ENCODE data around the gene ZNF681. TPM values are rescaled to one million over a fixed set of nuclear protein-coding genes. Genes with fewer than 3 reads are reported as not detected.
"Not testable (repeated sequence)": the region's sequence is repeated elsewhere in the genome, so short reads cannot be mapped to it uniquely, and the experiment has no call there.

Gene ZNF681
- total RNA-seq, 1 donor from 2014 or later, result 7.3 TPM

DNA sequence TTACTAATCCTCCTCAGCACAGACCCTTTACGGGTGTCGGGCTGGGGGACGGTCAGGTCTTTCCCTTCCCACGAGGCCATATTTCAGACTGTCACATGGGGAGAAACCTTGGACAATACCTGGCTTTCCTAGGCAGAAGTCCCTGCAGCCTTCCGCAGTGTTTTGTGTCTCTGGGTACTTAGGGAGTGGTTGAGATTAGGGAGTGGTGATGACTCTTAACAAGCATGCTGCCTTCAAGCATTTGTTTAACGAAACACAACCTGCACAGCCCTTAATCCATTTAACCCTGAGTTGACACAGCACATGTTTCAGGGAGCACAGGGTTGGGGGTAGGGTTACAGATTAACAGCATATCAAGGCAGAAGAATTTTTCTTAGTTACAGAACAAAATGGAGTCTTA is 34.5 kb downstream of the ZNF681 start:
- Mint-ChIP-seq H3K4me1 (peaks cover 19% of the 10 kb centered on the region), H3K27ac (peak overlapping the region; percentile 75), H3K4me3 (peak overlapping the region; percentile 31)
- DNase-seq (ENCODE audit: low spot score in 2 of 2, unreplicated experiment in 2 of 2); H3K27me3 Mint-ChIP-seq (ENCODE audit: low read depth); H3K36me3 Mint-ChIP-seq; H3K9me3 Mint-ChIP-seq: not testable (repeated sequence)

DNA sequence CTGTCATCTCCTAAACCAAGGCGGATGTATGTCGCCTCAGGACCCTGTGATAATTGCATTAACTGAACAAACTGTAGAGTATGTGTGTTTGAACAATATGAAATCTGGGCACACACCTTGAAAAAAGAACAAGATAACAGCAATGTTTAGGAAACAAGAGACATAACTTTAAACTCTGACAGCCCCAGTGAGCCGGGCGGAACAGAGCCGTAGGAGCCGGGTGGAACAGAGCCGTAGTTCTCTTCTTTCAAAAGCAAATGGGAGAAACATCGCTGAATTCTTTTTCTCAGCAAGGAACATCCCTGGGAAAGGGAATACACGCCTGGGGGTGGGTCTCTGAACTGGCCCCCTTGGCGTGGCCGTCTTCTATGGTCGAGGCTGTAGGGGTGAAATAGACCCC is 39.9 kb downstream of the ZNF681 start:
- peaks cover 17% of the 10 kb centered on the region for H3K27me3 Mint-ChIP-seq (ENCODE audit: low read depth)
- no peaks in the 10 kb centered on the region for H3K36me3 Mint-ChIP-seq
- peaks cover 13% of the 10 kb centered on the region for H3K4me1 Mint-ChIP-seq
- no peaks in the 10 kb centered on the region for H3K9me3 Mint-ChIP-seq
- DNase-seq (ENCODE audit: low spot score in 2 of 2, unreplicated experiment in 2 of 2), result no peak
- no peak overlapping the region for H3K27ac Mint-ChIP-seq
- no peak overlapping the region for H3K4me3 Mint-ChIP-seq
- TF ChIP-seq, protein P1, sequence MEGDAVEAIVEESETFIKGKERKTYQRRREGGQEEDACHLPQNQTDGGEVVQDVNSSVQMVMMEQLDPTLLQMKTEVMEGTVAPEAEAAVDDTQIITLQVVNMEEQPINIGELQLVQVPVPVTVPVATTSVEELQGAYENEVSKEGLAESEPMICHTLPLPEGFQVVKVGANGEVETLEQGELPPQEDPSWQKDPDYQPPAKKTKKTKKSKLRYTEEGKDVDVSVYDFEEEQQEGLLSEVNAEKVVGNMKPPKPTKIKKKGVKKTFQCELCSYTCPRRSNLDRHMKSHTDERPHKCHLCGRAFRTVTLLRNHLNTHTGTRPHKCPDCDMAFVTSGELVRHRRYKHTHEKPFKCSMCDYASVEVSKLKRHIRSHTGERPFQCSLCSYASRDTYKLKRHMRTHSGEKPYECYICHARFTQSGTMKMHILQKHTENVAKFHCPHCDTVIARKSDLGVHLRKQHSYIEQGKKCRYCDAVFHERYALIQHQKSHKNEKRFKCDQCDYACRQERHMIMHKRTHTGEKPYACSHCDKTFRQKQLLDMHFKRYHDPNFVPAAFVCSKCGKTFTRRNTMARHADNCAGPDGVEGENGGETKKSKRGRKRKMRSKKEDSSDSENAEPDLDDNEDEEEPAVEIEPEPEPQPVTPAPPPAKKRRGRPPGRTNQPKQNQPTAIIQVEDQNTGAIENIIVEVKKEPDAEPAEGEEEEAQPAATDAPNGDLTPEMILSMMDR (IDR thresholded peaks at IDR 0.05; ENCODE audit: unreplicated experiment), result no peak

DNA sequence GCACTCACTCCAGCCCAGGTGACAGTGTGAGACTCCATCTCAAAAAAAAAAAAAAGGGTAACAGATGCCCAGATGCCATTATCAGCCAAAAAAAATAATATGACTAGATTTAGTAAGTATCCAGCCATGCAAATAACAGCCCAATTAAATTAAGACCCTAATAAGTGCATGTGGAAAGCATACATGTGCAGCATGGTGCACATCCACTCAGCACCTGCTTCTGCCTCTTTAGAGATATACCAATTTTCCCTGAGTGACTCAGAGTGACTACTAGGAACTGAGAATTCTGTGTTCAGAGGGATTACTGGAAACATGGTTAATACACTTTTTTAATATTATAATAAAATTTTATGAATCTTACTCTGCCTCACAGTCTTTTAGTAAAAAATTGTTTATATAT is 41.9 kb downstream of the ZNF681 start:
- Mint-ChIP-seq H3K9me3 (no peaks in the 10 kb centered on the region), H3K36me3 (no peaks in the 10 kb centered on the region), H3K27ac (no peak overlapping the region), H3K4me3 (no peak overlapping the region), H3K27me3 (ENCODE audit: low read depth) (peaks cover 17% of the 10 kb centered on the region), H3K4me1 (peaks cover 7% of the 10 kb centered on the region)
- TF ChIP-seq, protein P1 (IDR thresholded peaks at IDR 0.05; ENCODE audit: unreplicated experiment), result no peak
- DNase-seq (ENCODE audit: low spot score in 2 of 2, unreplicated experiment in 2 of 2), result no peak

DNA sequence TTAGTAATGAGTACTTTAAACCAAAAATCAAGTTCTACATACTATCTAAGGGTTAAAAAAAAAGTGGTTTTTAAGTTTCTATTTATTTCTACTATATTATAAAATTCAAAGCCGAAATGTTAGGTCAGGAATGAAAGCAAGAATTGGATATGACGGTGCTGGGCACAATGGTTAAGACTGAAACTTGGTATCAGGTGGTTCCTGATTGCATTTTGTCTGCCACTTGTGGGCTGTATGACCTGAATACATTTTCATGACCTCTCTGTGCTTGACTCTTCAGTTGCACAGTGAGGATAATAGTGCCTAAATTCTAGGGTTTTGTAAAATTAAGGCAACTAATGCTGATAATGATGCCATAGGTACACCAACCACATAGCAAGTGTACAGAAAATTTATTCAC is 49.3 kb downstream of the ZNF681 start:
- H3K27ac Mint-ChIP-seq, result no peak overlapping the region
- peaks cover 18% of the 10 kb centered on the region for H3K9me3 Mint-ChIP-seq
- no peaks in the 10 kb centered on the region for H3K36me3 Mint-ChIP-seq
- no peaks in the 10 kb centered on the region for H3K4me1 Mint-ChIP-seq
- H3K27me3 Mint-ChIP-seq (ENCODE audit: low read depth), result no peaks in the 10 kb centered on the region
- no peak for DNase-seq (ENCODE audit: low spot score in 2 of 2, unreplicated experiment in 2 of 2)
- H3K4me3 Mint-ChIP-seq, result no peak overlapping the region
- TF ChIP-seq, protein P1 (IDR thresholded peaks at IDR 0.05; ENCODE audit: unreplicated experiment), result no peak

DNA sequence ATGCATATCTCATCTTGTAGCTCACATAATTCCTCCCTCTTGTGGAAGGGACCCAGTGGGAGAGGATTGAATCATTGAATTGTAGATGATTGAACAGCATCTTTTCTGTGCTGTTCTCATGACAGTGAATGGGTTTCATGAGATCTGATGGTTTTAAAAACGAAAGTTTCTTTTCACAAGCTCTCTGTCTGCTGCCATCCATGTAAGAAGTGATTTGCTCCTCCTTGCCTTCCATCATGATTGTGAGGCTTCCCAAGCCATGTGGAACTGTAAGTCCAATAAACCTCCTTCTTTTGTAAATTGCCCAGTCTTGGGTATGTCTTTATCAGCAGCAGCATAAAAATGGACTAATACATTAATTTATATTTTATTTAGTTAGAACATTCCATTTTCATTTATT is 52.0 kb downstream of the ZNF681 start:
- no peaks in the 10 kb centered on the region for H3K36me3 Mint-ChIP-seq
- no peak overlapping the region for H3K27ac Mint-ChIP-seq
- H3K4me3 Mint-ChIP-seq, result no peak overlapping the region
- peaks cover 23% of the 10 kb centered on the region for H3K9me3 Mint-ChIP-seq
- no peaks in the 10 kb centered on the region for H3K4me1 Mint-ChIP-seq
- TF ChIP-seq, protein P1 (IDR thresholded peaks at IDR 0.05; ENCODE audit: unreplicated experiment), result no peak
- H3K27me3 Mint-ChIP-seq (ENCODE audit: low read depth), result no peaks in the 10 kb centered on the region
- no peak for DNase-seq (ENCODE audit: low spot score in 2 of 2, unreplicated experiment in 2 of 2)

DNA sequence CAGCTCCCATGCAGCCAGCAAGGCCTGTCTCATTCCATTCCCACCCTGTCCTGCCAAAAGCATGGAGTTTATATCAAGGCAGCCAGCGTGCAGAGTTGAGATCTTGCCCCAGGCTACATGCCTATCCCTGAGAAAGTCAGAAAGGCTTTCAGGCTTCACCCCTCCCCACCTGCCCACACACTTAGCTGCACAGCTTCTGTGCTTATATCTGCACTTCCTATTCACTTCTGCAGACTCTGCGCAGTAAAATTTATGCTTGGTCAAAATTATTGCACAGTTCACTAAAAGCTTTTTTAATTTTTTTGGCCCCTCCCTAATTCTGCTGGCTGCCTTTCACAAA is 59.2 kb downstream of the ZNF681 start:
- Mint-ChIP-seq H3K36me3 (no peaks in the 10 kb centered on the region), H3K4me3 (peak overlapping the region; percentile 63), H3K4me1 (peaks cover 19% of the 10 kb centered on the region), H3K27me3 (ENCODE audit: low read depth) (no peaks in the 10 kb centered on the region), H3K9me3 (peaks cover 5% of the 10 kb centered on the region), H3K27ac (peak overlapping the region; percentile 98)
- DNase-seq (ENCODE audit: low spot score in 2 of 2, unreplicated experiment in 2 of 2), result peak in 1 of 2 experiments; percentile 26
- TF ChIP-seq, protein P1 (IDR thresholded peaks at IDR 0.05; ENCODE audit: unreplicated experiment), result no peak
